ENCODE results near the gene TBCK. TPM values are rescaled to one million over a fixed set of nuclear protein-coding genes. Genes with fewer than 3 reads are reported as not detected.

TBCK gene
- total and polyA plus RNA-seq, 2 experiments from 2014 or later: 34.1 to 36.9 TPM

- TF ChIP-seq CTCF (IDR thresholded peaks at IDR 0.05; ENCODE audit: low read depth, low read length): peak; percentile 64
- no peaks in the 10 kb centered on the region for H3K9me3 ChIP-seq (ENCODE audit: low read depth)
- DNase-seq (ENCODE audit: low read depth in 1 of 2, low spot score in 1 of 2): peak; percentile 37 to 44
- H3K4me1 ChIP-seq (ENCODE audit: low read depth): no peaks in the 10 kb centered on the region
- no peak overlapping the region for H3K27ac ChIP-seq
- no peak overlapping the region for H3K4me3 ChIP-seq
- no peaks in the 10 kb centered on the region for H3K36me3 ChIP-seq
- H3K27me3 ChIP-seq: no peaks in the 10 kb centered on the region
Observed at GRCh38 chr4:106201373-106201772, 114.6 kb downstream of the TBCK start.

DNA sequence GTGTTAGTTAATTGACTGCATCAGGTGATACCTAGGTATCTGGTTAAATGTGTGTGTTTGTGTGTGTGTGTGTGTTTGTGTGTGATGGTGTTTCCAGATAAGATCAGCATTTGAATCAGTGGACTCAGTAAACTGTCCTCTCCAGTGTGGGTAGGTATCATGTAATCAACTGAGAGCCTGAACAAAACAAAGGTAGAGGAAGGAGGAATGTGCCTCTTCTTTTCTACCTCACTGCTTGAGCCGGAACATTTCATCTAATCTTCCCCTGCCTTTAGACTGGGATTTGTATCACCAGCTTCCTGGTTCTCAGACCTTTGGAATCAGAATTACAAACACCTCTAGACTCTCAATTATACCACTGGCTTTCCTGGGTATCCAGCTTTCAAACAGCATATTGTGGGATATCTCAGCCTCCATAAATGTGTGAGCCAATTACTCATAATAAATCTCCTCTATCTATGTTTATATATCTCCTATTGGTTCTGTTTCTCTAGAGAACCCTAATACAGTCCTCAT, 120.5 kb downstream of the TBCK start:
- Histone ChIP-seq H3K4me3 (no peak overlapping the region), H3K4me1 (ENCODE audit: low read depth) (no peaks in the 10 kb centered on the region), H3K36me3 (peaks cover 14% of the 10 kb centered on the region), H3K9me3 (ENCODE audit: low read depth) (no peaks in the 10 kb centered on the region), H3K27ac (no peak overlapping the region), H3K27me3 (no peaks in the 10 kb centered on the region)
- no peak for TF ChIP-seq CTCF (IDR thresholded peaks at IDR 0.05; ENCODE audit: low read depth, low read length)
- no peak for DNase-seq (ENCODE audit: low read depth in 1 of 2, low spot score in 1 of 2)

DNA sequence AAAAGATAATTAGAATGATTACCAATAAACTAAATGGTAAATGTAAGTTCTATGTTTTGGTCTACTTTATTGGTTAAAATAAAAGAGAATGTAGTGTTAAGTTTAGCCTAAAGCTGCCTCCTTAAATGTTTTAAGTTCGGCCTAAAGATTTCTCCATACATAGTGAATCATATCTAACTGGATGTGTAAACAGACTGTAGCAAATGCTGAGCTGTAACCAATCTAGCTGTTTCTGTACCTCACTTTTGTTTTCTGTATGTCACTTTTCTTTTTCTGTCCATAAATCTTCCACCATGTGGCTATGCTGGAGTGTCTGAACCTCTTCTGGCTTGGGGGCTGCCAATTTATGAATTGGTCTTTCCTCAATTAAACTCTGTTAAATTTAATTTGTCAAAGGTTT, 121.2 kb downstream of the TBCK start:
- no peaks in the 10 kb centered on the region for H3K4me1 ChIP-seq (ENCODE audit: low read depth)
- H3K27me3 ChIP-seq: no peaks in the 10 kb centered on the region
- H3K4me3 ChIP-seq: no peak overlapping the region
- no peak overlapping the region for H3K27ac ChIP-seq
- DNase-seq (ENCODE audit: low read depth in 1 of 2, low spot score in 1 of 2): no peak
- H3K36me3 ChIP-seq: peaks cover 14% of the 10 kb centered on the region
- H3K9me3 ChIP-seq (ENCODE audit: low read depth): no peaks in the 10 kb centered on the region
- no peak for TF ChIP-seq CTCF (IDR thresholded peaks at IDR 0.05; ENCODE audit: low read depth, low read length)

- DNase-seq (ENCODE audit: low read depth in 1 of 2, low spot score in 1 of 2): no peak
- TF ChIP-seq CTCF (IDR thresholded peaks at IDR 0.05; ENCODE audit: low read depth, low read length): no peak
- H3K27ac ChIP-seq: no peak overlapping the region
Observed at GRCh38 chr4:106192131-106192530, 123.9 kb downstream of the TBCK start.

DNA sequence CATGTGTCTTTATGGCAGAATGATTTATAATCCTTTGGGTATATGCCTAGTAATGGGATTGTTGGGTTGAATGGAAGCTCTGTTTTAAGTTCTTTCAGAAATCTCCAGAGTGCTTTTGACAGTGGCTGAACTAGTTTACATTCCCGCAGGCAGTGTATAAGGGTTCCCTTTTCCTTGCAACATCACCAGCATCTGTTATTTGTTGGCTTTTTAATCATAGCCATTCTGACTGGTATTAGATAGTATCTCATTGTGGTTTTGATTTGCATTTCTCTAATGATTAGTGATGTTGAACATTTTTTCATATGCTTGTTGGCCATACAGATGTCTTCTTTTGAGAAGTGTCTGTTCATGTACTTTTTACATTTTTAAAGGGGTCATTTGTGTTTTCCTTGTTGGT, 129.8 kb downstream of the TBCK start:
- no peaks in the 10 kb centered on the region for H3K9me3 ChIP-seq (ENCODE audit: low read depth)
- no peak for TF ChIP-seq CTCF (IDR thresholded peaks at IDR 0.05; ENCODE audit: low read depth, low read length)
- no peak for DNase-seq (ENCODE audit: low read depth in 1 of 2, low spot score in 1 of 2)

More at GRCh38 chr4:106192131-106192530, 123.9 kb downstream of the TBCK start:
- no peaks in the 10 kb centered on the region for H3K27me3 ChIP-seq
- peaks cover 14% of the 10 kb centered on the region for H3K36me3 ChIP-seq
- H3K4me1 ChIP-seq (ENCODE audit: low read depth): no peaks in the 10 kb centered on the region
- no peaks in the 10 kb centered on the region for H3K9me3 ChIP-seq (ENCODE audit: low read depth)
- no peak overlapping the region for H3K4me3 ChIP-seq

More for the DNA sequence above, 129.8 kb downstream of the TBCK start:
- Histone ChIP-seq H3K27ac (no peak overlapping the region), H3K4me1 (ENCODE audit: low read depth) (no peaks in the 10 kb centered on the region), H3K4me3 (no peak overlapping the region), H3K27me3 (no peaks in the 10 kb centered on the region), H3K36me3 (peaks cover 14% of the 10 kb centered on the region)
